Muscle of arm (tissue), 12 donors: ENCODE measurements around the gene CORO1C. TPM values are rescaled to one million over a fixed set of nuclear protein-coding genes. Genes with fewer than 3 reads are reported as not detected.
"Not testable (repeated sequence)": the region's sequence is repeated elsewhere in the genome, so short reads cannot be mapped to it uniquely, and the experiment has no call there.

Source experiments
- DNase-seq: peaks from one replicate; pipeline ENCODE4 v3.0.0-alpha.2; 2013
- polyA plus RNA-seq, 12 donors: library from polyadenylated mRNA; unstranded; fragments of 120-200 nt; gene quantifications; one replicate each; pipeline ENCODE4 v1.2.1, GENCODE V29; 2013; ENCODE audit not compliant: insufficient read length in 12 of 12

The CORO1C gene
- polyA plus RNA-seq, 12 donors, result 62.7 to 117 (median 90.9) TPM; not detected in 1

DNA sequence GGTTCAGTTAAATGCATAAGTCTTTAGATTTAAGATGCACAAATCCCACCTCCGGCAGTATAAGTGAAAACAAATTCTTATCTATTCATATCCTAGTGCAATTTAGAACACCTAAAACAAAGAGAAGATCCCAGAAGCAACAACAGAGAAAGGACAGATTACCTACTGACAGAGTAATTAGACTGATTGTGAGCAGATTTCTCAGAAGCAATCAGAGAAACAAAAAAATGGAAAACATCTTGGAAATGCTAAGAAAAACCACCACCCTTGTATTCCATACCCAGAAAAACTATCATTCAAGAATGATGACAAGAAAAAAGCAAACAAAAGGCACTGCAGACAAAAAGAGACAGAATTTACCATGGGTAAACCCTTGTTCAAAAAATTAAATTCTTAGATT lies 50.0 kb downstream of the CORO1C start:
- no peak for DNase-seq

DNA sequence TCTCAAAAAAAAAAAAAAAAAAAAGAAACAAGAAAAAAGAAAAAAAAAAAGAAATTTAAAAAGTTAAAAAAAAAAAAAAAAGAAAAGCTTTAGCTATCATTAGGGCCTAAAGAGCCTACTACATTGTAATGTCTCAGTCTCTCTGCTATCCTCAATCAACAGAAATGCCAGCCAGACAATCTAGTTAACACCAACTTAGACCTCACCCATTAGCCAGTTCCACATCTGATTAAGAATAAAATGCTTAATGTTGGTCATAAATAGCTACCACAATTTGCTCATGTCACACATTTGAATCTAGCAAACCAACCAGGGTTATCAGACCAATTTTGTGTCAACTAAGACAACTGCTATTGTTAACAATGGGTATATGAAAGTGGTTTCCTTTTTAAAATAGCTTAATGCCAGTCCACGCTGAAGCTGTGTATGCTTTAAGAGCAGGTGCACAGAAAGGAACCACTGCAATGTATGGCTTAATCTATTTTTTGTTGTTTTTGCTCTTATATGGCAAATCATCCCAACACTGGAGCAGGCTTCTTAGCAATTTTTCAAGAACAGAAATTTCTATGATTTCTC lies 52.1 kb downstream of the CORO1C start:
- DNase-seq, result no peak

DNA sequence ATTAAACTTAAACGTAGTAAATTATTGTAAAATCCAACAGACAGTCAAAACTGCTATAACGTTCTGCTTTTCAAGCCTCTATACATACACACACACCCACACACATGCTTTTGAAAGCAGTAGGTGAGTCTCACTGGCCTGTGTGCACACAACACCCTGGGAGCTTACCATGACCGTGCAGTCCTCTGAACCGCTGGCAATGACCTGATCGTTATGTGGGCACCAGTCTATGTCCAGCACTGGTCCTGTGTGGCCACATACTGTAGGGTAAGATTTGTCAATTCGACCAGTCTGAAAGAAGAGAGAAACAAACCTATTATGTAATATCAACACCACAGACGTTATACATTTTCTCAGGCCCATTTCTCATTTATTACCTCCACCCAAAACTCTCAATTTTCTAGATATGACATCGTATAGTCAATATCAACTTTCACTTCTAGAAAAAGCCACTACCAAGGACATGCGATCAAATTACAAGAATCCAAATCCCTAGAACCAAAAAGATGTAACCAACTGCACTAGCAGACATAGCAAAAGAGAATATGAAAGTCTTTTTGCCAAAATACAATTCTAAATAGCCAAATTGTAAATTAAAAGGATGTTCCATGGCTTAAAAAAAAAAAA lies 53.1 kb downstream of the CORO1C start:
- DNase-seq, result no peak

DNA sequence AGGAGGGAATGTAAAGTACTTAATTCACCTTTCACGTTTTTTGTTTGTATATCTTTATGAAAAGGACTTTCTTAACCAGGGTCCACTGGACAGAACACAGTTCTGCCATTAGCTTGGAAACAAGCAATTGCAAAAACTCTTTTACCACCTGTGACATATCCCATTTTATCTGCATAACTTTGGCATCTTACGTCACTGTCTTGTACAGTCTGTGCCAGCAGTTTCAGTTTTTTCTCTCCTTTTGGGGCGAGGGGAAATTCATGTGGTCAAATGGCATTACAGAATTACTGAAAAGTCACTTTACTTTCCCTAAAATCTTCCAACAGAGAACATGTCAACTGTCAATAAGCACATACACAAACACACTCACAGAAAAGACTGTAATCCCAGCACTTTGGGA lies 53.9 kb downstream of the CORO1C start:
- no peak for DNase-seq

DNA sequence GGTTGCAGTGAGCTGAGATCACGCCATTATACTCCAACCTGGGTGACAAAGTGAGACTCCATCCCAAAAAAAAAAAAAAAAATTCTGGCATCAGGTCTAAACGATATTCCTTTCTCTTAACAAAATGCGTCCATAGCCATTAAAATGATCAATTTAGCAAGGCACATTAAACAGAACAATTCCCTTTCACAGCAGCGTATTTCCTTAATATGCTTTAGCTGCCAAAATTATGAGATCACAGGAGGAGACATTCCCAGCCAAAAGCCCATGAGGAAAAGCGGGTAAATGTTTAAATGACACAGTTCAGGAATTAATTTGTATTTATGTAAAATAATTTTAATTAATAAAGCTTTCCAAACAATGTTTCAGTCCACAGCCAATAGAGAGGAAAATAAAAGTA lies 54.6 kb downstream of the CORO1C start:
- no peak for DNase-seq

DNA sequence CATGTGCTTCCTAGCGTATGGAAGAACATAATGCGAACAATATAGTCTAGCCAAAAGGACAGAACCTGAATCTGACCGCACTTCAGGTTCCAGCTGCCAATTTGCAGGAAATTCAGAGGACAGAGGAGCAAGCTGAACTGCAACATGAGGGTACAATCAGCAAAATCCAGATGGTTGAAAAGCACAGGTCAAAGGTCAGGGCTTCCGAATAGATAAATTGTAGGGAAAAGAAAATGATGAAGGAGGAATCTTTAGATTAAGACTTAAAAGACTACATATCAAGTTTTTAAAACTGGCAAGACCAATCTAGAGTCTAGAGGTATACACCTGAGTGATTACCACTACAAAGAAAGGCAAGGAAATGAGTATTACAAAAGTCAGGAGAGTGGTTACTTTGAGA lies 55.5 kb downstream of the CORO1C start:
- DNase-seq, result no peak

DNA sequence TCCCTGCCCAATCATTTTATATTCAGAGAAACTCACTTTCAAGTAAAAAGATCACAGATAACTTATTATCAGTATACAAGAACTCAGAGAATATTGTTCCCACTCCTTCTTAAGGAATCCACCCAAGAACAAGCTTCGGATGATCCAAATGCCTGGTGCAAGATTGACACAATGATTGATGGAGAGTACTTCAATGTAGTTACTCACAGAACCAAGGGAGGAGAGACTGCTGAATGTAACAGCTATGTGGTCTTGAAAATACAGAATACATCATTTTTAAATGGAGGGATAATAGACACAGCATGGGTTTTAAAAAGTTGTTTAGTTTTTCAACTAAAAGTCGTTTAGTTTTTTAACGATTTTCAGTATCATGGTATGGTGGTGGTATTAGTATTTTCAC lies 59.3 kb downstream of the CORO1C start:
- no peak for DNase-seq

DNA sequence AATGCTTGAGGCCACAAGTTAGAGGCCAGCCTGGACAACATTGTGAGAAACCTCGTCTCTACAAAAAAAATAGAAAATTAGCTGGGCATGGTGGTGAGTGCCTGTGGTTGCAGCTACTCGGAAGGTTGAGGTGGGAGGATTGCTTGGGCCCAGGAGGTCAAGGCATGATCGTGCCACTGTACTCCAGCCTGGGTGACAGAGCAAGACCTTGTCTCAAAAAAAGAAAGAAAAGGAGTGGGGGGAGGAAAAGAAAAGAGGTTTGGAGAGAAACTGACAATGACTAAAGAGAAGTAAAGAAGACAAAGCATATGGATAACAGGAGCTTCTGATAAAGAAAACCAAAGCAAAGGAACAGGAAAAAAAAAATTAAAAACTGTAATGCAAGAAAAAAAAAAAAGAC lies 60.2 kb downstream of the CORO1C start:
- DNase-seq, result no peak

DNA sequence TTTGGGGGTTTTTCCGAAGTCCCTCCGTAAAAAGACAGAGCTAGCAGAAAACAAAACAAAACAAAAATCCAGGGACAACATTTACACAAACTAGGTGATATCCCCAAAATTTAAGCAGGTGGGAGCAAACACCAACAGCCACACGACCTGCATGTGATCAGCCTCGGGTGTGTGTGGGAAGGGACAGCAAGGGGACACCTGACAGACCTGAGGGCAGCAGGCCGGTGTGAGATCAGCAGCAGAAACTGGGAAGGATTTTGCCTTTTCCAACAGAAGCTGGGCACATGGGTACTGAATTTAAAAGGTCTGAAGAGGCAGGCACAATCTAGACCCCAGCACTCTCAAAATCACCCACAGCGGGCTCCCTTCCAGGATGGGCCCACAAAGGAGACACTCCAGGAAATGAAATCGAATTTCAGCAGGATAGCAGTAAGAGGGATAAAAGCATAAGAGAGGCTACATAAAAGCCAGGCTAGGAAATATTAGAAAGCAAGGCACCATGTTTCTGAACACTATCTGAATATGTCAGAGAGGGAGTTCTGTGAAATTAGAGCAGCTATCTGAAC lies 61.2 kb downstream of the CORO1C start:
- DNase-seq, result no peak

DNA sequence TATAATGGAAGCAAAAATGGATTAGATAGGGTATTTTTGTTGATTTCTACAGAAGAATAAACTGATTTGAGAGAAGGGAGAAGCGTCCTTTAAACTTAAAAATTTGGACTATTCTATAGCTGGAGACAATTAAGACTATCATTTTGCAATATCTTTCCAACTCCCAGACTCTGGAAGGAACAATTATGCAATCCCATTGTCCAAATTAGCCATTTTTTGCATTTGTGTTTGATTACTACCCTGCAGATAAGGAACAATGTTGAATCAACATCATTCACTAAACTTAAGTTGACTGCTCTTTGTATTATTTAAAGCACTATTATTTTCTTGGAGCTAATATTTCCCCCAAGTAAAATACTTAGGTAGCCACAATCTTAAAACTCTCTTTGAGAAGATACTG lies 62.8 kb downstream of the CORO1C start:
- DNase-seq, result no peak

DNA sequence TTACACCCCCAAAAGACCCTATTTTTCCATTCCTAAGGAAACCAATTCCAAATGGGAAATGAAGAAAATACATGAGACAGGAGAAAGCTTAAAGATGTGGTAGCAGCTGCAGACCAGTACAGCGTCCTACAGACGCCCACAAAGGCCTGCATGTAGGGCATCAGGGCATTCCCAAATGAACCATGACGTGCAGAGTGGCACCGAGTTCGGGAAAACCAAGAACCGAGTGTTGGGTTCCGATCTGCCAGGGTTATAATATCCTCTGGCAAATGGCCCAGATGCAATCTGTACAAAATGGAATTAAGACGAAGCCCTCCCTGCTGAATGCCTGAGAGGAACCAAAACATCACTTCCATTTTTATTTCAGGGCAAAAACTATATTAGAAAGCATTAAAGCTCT lies 63.3 kb downstream of the CORO1C start:
- no peak for DNase-seq

DNA sequence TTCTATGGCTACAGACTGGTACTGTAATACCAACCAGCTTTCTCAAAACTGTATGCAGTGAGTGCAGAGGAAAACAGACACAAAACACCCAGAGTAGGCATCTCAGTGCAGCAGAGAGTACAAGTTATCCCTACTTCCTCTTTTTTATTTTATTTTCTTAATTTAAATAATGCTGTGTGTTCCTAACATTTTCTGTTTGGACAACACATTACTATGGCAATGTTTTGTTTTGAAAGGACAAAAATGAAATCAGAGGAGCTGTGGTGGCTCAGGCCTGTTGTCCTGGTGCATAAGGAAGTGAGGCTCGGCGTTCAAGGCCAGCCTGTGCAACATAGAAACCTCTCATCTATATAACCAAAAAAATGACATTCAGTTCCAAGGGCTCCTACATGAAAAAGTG lies 64.0 kb downstream of the CORO1C start:
- no peak for DNase-seq

DNA sequence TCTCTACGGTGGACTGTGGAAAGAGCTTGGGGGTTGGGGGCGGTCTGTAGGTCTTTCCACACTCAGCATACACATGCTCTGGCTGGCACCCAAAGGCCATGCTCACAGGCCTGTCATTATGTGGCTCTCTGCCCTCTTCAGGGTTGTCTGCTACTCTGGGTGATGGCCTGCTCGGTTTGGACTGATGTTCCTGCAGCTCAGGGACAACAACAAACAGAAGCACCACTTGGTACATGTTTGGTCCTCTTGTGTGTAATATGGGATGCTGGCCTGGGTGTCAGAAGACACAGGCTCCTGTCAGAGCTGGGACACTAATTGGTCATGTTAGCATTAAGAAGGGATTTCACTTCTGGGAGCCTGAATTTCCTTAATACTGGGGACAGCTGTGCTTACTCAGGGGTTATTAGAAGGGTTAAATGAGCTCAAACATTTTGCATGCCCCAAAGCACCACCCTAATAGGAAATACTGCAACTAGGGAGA lies 64.9 kb downstream of the CORO1C start:
- no peak for DNase-seq

DNA sequence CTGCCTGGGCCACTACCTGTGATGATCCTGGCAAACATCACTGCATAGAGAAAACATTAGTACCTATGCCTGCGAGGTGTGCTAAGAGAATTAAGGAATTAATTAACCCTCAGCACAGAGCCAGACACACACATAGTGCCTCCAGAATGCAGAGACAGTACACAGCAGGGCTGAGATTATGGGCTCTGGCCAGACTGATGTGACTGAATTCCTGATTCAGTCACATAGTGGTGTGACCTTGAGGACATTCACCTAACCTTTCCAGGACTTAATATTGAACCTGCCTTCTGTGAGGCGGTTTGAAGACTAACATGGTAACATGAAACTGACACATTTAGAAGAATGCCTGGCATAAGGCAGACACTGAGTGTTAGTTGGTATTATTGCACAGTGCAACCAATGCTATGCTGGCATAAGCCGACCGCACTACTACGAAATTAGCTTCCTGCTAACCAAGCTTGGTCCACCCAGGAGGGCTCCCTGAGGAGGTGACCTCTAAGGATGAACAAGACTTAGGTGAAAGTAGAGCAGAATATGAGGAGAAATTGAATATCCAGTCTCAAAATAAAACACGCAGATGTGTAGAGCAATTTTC lies 65.6 kb downstream of the CORO1C start:
- DNase-seq, result no peak

DNA sequence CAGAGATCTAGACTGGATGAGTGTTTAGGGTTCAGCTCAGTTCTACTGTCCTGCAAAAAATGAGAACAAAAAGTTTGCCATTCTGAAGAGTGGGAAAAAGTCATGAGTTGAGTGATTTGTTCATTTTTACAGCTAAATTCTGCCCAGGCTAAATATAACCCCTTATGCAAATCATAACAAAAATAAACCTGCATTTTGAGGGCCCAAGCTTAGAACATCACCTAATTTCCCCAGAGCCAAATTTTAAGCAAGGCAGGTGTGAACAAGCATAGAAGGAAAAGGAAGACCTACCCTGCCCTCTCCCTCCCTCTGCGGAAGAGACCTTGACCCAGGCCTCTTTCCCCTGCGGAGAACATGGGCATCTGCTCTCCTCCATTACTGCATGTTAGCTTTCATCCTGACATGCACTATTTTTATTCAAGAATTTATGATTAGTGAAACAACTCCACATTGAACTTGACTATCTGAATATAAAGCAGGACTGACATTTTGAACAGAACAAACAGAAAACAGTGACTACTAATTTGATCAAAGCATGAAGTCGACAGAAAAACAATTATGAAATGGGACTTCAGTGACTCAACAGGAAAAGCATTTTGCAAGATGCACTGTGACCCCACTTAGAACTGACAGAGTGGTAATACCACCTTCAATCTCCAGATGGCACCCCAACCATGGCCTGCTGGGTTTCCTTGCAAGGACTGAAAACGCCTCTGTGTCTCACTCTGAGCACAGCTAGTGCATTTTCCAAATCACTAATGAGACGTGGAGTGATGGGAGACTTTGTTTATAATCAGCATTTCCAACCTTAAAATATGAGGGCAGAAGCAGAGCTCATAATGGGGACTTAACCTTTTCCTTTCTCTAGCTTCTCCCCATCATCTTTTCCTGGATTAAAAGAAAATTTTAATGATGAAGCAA lies 66.7 kb downstream of the CORO1C start:
- peak; percentile 92 for DNase-seq

DNA sequence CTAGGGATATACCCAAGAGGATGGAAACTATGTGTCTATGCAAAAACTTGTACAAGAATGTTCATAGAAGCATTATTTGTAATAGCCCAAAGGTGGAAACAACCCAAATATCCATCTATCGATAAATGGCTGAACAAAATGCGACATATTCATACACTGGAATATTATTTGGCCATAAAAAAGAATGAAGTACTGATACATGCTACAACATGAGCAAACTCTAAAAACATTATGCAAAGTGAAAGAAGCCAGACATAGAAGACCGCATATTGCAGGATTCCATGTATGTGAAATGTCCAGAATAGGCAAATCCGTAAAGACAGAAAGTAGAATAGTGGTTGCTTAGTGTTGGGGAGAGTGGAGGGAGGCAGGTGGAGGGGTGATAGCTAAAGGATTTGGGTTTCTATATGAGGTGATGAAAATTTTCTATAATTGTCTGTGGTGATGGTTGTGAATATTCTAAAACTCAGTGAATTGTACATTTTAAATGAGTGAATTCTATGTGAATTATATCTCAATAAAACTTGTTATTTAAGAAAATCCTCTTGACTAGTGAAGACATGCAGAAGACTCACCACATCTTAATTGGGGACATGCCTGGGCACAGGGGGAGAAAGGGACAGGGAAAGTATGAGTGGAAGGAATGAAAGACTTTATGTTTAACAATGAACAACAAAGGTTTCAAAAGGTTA lies 67.8 kb downstream of the CORO1C start:
- no peak for DNase-seq

DNA sequence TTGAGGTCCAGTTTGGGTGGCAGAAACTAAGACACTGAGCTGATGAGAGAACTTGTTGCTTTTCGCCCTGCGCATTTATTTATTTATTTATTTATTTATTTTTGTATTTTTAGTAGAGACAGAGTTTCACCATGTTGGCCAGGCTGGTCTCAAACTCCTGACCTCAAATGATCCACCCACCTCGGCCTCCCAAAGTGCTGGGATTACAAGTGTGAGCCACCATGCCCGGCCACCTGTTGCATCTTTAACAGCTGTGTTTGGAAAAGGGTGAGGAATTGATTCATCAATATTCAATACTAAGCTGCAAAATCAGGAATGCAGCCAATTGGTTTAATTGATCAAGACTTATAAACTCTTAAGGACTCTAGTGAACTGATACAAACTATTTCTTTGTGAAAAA lies 73.2 kb downstream of the CORO1C start:
- not testable (repeated sequence) for DNase-seq

DNA sequence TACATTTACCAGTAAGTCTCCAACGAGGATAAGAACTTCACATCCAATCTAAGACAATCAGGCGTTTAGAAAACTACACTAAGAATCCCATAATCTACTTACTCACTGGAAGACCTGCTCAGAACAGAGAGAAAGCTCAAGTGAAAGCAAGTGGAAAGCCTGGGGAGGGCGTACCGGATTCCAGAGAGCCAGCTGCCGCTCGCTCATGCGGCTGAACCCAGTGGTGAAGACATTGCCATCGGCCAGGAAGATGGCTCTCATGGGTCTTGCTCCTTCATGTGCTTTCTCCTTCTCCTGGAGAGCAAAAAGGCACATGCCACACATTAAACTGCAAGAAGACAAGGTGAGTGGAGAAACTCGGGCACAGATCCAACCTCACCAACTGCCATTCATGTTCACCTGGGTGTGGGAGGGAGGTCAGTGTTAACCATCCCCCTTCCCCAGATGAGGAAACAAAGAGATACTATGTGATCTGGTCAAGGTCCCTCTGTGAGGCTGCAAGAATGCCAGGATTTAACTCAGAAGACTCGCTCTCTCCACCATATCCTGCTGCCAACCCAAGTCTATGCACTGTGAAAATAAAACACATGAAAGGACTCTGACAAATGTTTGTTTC lies 74.1 kb downstream of the CORO1C start:
- no peak for DNase-seq

DNA sequence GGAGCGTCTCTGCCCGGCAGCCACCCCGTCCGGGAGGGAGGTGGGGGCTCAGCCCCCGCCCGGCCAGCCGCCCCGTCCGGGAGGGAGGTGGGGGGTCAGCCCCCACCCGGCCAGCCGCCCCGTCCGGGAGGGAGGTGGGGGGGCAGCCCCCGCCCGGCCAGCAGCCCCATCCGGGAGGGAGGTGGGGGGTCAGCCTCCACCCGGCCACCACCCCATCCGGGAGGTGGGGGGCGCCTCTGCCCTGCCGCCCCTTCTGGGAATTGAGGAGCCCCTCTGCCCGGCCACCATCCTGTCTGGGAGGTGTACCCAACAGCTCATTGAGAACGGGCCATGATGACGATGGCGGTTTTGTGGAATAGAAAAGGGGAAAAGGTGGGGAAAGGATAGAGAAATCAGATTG lies 75.1 kb downstream of the CORO1C start:
- not testable (repeated sequence) for DNase-seq

DNA sequence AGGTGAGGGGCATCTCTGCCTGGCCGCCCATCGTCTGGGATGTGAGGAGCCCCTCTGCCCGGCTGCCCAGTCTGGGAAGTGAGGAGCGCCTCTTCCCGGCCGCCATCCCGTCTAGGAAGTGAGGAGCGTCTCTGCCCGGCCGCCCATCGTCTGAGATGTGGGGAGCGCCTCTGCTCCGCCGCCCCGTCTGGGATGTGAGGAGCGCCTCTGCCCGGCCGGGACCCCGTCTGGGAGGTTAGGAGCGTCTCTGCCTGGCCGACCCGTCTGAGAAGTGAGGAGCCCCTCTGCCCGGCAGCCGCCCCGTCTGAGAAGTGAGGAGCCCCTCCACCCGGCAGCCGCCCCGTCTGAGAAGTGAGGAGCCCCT lies 75.5 kb downstream of the CORO1C start:
- not testable (repeated sequence) for DNase-seq

DNA sequence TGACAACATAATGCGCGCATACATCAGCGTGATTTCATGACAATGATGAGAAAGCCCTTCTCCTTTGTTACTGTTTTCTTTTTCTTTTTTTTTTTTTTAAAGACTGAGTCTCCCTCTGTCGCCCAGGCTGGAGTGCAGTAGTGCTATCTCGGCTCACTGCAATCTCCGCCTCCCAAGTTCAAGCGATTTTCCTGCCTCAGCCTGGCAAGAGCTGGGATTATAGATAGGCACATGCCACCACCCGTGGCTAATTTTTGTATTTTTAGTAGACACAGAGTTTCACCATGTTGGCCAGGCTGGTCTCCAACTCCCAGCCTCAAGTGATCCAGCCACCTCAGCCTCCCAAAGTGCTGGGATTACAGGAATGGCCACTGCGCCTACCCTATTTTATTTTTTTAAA lies 76.7 kb downstream of the CORO1C start:
- DNase-seq, result not testable (repeated sequence)
